Fibroblast of lung (primary cell): ENCODE measurements around the gene RNASE8.

ENCODE experiments used
- CTCF ChIP-seq, 2 donors: IDR thresholded peaks in 1 of 2; conservative IDR thresholded peaks in 1 of 2; 1 replicate in 1 of 2; 2 replicates in 1 of 2; pipeline ENCODE4 v1.5.1; 2011 to 2012; ENCODE audit warnings: low read length in 2 of 2, control low read depth in 1 of 2, inconsistent platforms in 1 of 2, low read depth in 1 of 2, mild to moderate bottlenecking in 1 of 2
- EZH2 ChIP-seq: IDR thresholded peaks from 2 replicates; pipeline ENCODE4 v1.5.1; 2012; ENCODE audit warnings: low read length, control low read depth, mild to moderate bottlenecking; ENCODE audit errors: missing control alignments

GRCh38 chr14:21089877-21090193 lies 32.2 kb downstream of the RNASE8 start:
- no peak for TF ChIP-seq CTCF (conservative IDR thresholded peaks at IDR 0.05 in 1 of 2, IDR thresholded peaks at IDR 0.05 in 1 of 2; ENCODE audit: low read depth in 1 of 2, low read length in 2 of 2)
- no peak for TF ChIP-seq EZH2
